K562 (cell line): ENCODE data around the gene ERFL. TPM values are rescaled to one million over a fixed set of nuclear protein-coding genes. Genes with fewer than 3 reads are reported as not detected.

ENCODE experiments used
- ATAC-seq: fragments of 200-7000 bp; cut with Tn5 transposase; 3 replicates; pipeline ENCODE4 v1.9.1; 2020; ENCODE audit warnings: moderate library complexity
- BruUV-seq: library from RNA; stranded (reverse); fragments of 400-500 nt; replicated peaks from 2 replicates; lab custom pipeline; 2021; lab: Mats Ljungman, UMichigan
- CTCF ChIA-PET: fragments of 300-600 bp; formaldehyde crosslinking; extraction: SDS; loops from one replicate; lab custom pipeline; 2021; ENCODE audit warnings: low intra/inter-chr PET ratio; lab: Yijun Ruan, JAX
- POLR2A ChIA-PET: fragments of 300-600, 350-650 bp; sonication (Branson Sonifier 250); formaldehyde crosslinking; extraction: SDS; loops from one replicate; lab custom pipeline; 2021; ENCODE audit warnings: antibody characterized with exemption, inconsistent platforms; lab: Yijun Ruan, JAX
- DNase-seq, 4 experiments: peaks; one replicate each; pipeline versions ENCODE4 v3.0.0 to v3.0.0-alpha.2; 2011 to 2018; ENCODE audit warnings: low spot score in 3 of 4, mixed read lengths in 3 of 4; ENCODE audit errors: extremely low read depth in 1 of 4
- FAIRE-seq: peaks from 2 replicates; lab custom pipeline; 2011; peaks lifted over from hg19 to GRCh38; lab: Jason Lieb, UNC
- H2AFZ ChIP-seq: 2 replicates; pipeline ENCODE4 v1.6.0; 2011; ENCODE audit warnings: low read depth, low read length, control low read depth, inconsistent platforms
- H3K27ac ChIP-seq: fragments of 200-600 bp; 3 replicates; pipeline ENCODE4 v1.8.0; 2011; ENCODE audit warnings: low read depth, mild to moderate bottlenecking, control low read depth, inconsistent platforms, low read length, moderate library complexity, mixed read lengths; ENCODE audit errors: extremely low read depth
- H3K27me3 ChIP-seq, 2 experiments: fragments of 300-600 bp in 1 of 2; 2 replicates in 1 of 2; 3 replicates in 1 of 2; pipeline versions ENCODE4 v1.6.0 to v1.8.0; 2011; ENCODE audit warnings: inconsistent platforms in 2 of 2, low read length in 2 of 2, mild to moderate bottlenecking in 1 of 2, mixed read lengths in 1 of 2, moderate library complexity in 1 of 2; ENCODE audit not compliant: control insufficient read depth in 2 of 2, insufficient read depth in 2 of 2
- H3K36me3 ChIP-seq: fragments of 300-600 bp; 3 replicates; pipeline ENCODE4 v1.8.0; 2011; ENCODE audit warnings: mild to moderate bottlenecking, low read length, inconsistent platforms; ENCODE audit not compliant: control insufficient read depth, insufficient read depth
- H3K4me1 ChIP-seq, 2 experiments: fragments of 200-600 bp in 1 of 2; replicated peaks in 1 of 2; 2 replicates in 1 of 2; 3 replicates in 1 of 2; pipeline versions ENCODE4 v1.5.1 to v1.8.0; 2011; ENCODE audit warnings: inconsistent platforms in 2 of 2, low read length in 2 of 2, mild to moderate bottlenecking in 1 of 2, mixed read lengths in 1 of 2, moderate library complexity in 1 of 2; ENCODE audit not compliant: control insufficient read depth in 2 of 2, insufficient read depth in 2 of 2
- H3K4me2 ChIP-seq: 2 replicates; pipeline ENCODE4 v1.6.1; 2011; ENCODE audit warnings: low read length, control low read depth, inconsistent platforms, mixed read lengths; ENCODE audit not compliant: insufficient read depth
- H3K4me3 ChIP-seq: fragments of 200-600 bp; sonication (generic), shearing (Covaris generic); 2 replicates; pipeline ENCODE4 v1.5.1; 2016; ENCODE audit warnings: control low read depth, inconsistent platforms
- H3K79me2 ChIP-seq: fragments of 200-600 bp; 3 replicates; pipeline ENCODE4 v1.8.0; 2011; ENCODE audit warnings: low read length, inconsistent platforms; ENCODE audit not compliant: control insufficient read depth, insufficient read depth
- H3K9ac ChIP-seq, 2 experiments: 2 replicates each; pipeline versions ENCODE4 v1.6.0 to v1.6.1; 2011; ENCODE audit warnings: low read depth in 2 of 2, low read length in 2 of 2, control low read depth in 1 of 2, inconsistent platforms in 1 of 2, mild to moderate bottlenecking in 1 of 2, mixed read lengths in 1 of 2; ENCODE audit not compliant: insufficient read depth in 1 of 2
- H3K9me1 ChIP-seq: one replicate; pipeline ENCODE4 v1.6.0; 2011; ENCODE audit warnings: inconsistent platforms, mild to moderate bottlenecking, low read length, moderate library complexity; ENCODE audit not compliant: control insufficient read depth, insufficient read depth
- H3K9me3 ChIP-seq: replicated peaks from 2 replicates; pipeline ENCODE4 v1.5.1; 2011; ENCODE audit warnings: low read depth, low read length, inconsistent platforms; ENCODE audit not compliant: control insufficient read depth, insufficient read depth
- H4K20me1 ChIP-seq: replicated peaks from 2 replicates; pipeline ENCODE4 v1.6.1; 2011; ENCODE audit warnings: low read length, inconsistent platforms, mixed read lengths; ENCODE audit not compliant: control insufficient read depth, insufficient read depth
- CBFA2T3 ChIP-seq: fragments of 450-650 bp; IDR thresholded peaks from 2 replicates; pipeline ENCODE4 v1.6.1; 2017
- COPS2 ChIP-seq: fragments of 450-650 bp; conservative IDR thresholded peaks from 2 replicates; pipeline ENCODE4 v1.6.1; 2016; ENCODE audit warnings: mild to moderate bottlenecking, moderate library complexity
- ELK3 ChIP-seq: fragments of 450-650 bp; formaldehyde crosslinking; IDR thresholded peaks from 2 replicates; pipeline ENCODE4 v1.4.0; 2020; ENCODE audit warnings: mild to moderate bottlenecking
- FOXA3 ChIP-seq, 2 experiments: fragments of 450-650 bp in 1 of 2; sonication (generic) in 1 of 2; formaldehyde crosslinking; IDR thresholded peaks in 1 of 2; conservative IDR thresholded peaks in 1 of 2; 2 replicates each; pipeline versions ENCODE4 v1.4.0 to v1.8.0; 2020 to 2022; ENCODE audit warnings: mild to moderate bottlenecking in 2 of 2, missing genetic modification reagents in 1 of 2
- HDAC1 ChIP-seq, 2 experiments: fragments of 450-650 bp; IDR thresholded peaks; 2 replicates each; pipeline ENCODE4 v1.6.1; 2016 to 2017; ENCODE audit warnings: inconsistent platforms in 1 of 2, mild to moderate bottlenecking in 1 of 2, moderate library complexity in 1 of 2
- NFE2L1 ChIP-seq: fragments of 450-650 bp; IDR thresholded peaks from 2 replicates; pipeline ENCODE4 v1.6.1; 2016; ENCODE audit warnings: missing genetic modification characterization, low read depth, mild to moderate bottlenecking, missing compliant biosample characterization, moderate library complexity, borderline replicate concordance
- POLR3G ChIP-seq: IDR thresholded peaks from 2 replicates; pipeline ENCODE4 v1.6.1; 2011; ENCODE audit not compliant: insufficient read length, insufficient replicate concordance; ENCODE audit errors: extremely low read depth
- RNF219 ChIP-seq: fragments of 250-450 bp; sonication (Bioruptor Pico); IDR thresholded peaks from 2 replicates; pipeline ENCODE4 v1.5.0; 2022; ENCODE audit warnings: mild to moderate bottlenecking
- SAP30 ChIP-seq: fragments of 200-600 bp; sonication (generic); IDR thresholded peaks from 2 replicates; pipeline ENCODE4 v1.6.1; 2012; ENCODE audit warnings: borderline replicate concordance, low read depth, mild to moderate bottlenecking, moderate library complexity, low read length, control low read depth, inconsistent platforms; ENCODE audit not compliant: insufficient read depth, poor library complexity, severe bottlenecking
- TCFL5 ChIP-seq: fragments of 250-450 bp; sonication (Bioruptor Pico); conservative IDR thresholded peaks from 2 replicates; pipeline ENCODE4 v1.6.1; 2021; ENCODE audit warnings: mild to moderate bottlenecking, moderate library complexity, matching md5 sums
- TSC22D4 ChIP-seq: fragments of 450-650 bp; IDR thresholded peaks from 2 replicates; pipeline ENCODE4 v1.6.1; 2016; ENCODE audit warnings: missing genetic modification characterization, missing biosample characterization, control low read depth
- WHSC1 ChIP-seq: IDR thresholded peaks from one replicate; pipeline ENCODE4 v1.6.1; 2012; ENCODE audit warnings: low read length, control low read depth, inconsistent platforms
- ZBTB7A ChIP-seq: IDR thresholded peaks from 2 replicates; pipeline ENCODE4 v1.6.1; 2011; ENCODE audit warnings: low read depth, mild to moderate bottlenecking, low read length, moderate library complexity, borderline replicate concordance; ENCODE audit not compliant: control insufficient read depth
- ZKSCAN8 ChIP-seq: fragments of 200-800 bp; sonication (Bioruptor generic); IDR thresholded peaks from 2 replicates; pipeline ENCODE4 v1.6.1; 2016; ENCODE audit warnings: missing genetic modification characterization, missing compliant biosample characterization
- ZNF274 ChIP-seq: IDR thresholded peaks from 2 replicates; pipeline ENCODE4 v1.6.1; 2011; ENCODE audit warnings: low read depth, mild to moderate bottlenecking, low read length, moderate library complexity, borderline replicate concordance
- ZNF436 ChIP-seq: fragments of 250-450, 450-650 bp; sonication (Bioruptor Pico); formaldehyde crosslinking; IDR thresholded peaks from 2 replicates; pipeline ENCODE4 v1.7.0; 2020; ENCODE audit warnings: mild to moderate bottlenecking
- ZNF512 ChIP-seq: IDR thresholded peaks from 2 replicates; pipeline ENCODE4 v1.6.1; 2016; ENCODE audit warnings: missing genetic modification characterization, missing compliant biosample characterization
- WGBS: fragments of 100-300 bp; shearing (Covaris generic); methylation state at CpG from one replicate; pipeline ENCODE4 v1.1.6; 2016; ENCODE audit warnings: low coverage, mixed read lengths; ENCODE audit not compliant: insufficient coverage; ENCODE audit errors: missing lambda C conversion rate; 5-methylcytosine and 5-hydroxymethylcytosine counted together
- in situ Hi-C: fragments of 300-500 bp; cut with MboI; formaldehyde crosslinking; loops from 4 replicates; pipeline ENCODE4 v1.15.0; 2018; ENCODE audit warnings: inconsistent platforms, mixed read lengths
- intact Hi-C: fragments of 100-400 bp; cut with micrococcal nuclease; formaldehyde crosslinking; loops from 2 replicates; pipeline ENCODE4 v1.14.2; 2022
- polyA plus RNA-seq, 8 experiments: library from polyadenylated mRNA; depleted of rRNA in 4 of 8; stranded (reverse) in 5 of 8; unstranded in 3 of 8; fragments of >200 nt; fragmentation: Nextera tagmentation in 2 of 8; fragmentation: Illumina TruSeq in 1 of 8; extraction: Ambion mirVana in 2 of 8; extraction: Trizol in 1 of 8; gene quantifications; 2 replicates each; pipeline versions ENCODE4 v1.2.1 to v1.2.3, GENCODE V29; 2011 to 2014; ENCODE audit warnings: inconsistent platforms in 1 of 8, missing spikeins in 1 of 8
- total RNA-seq, 7 experiments: library from RNA; depleted of rRNA in 6 of 7; stranded (reverse); fragments of >200 nt in 6 of 7; fragmentation: Illumina TruSeq in 2 of 7; extraction: Trizol in 2 of 7; gene quantifications; 2 replicates each; pipeline versions ENCODE4 v1.2.1 to v1.2.3, GENCODE V29; 2011 to 2021; ENCODE audit warnings: low replicate concordance in 1 of 7

ERFL gene
- total and polyA plus RNA-seq, 9 of the 15 experiments (the other 6 are each of a cell fraction or from before 2014, with no cell fraction given), result 0.07 to 0.75 (median 0.32) TPM; not detected in 4

GRCh38 chr19:41915776-41916414 is 12.4 kb downstream of the ERFL start:
- no peak for DNase-seq
- Histone ChIP-seq H3K9me1 (no peaks in the 10 kb centered on the region), H3K4me2 (no peak overlapping the region), H3K9ac (no peak overlapping the region), H4K20me1 (peaks cover 24% of the 10 kb centered on the region; the same call in 1 of the 2 replicates), H3K27me3 (peaks cover 32 to 63% of the 10 kb centered on the region in 2 experiments), H3K9me3 (no peaks in the 10 kb centered on the region; the same call in 1 of the 2 replicates), H3K36me3 (no peaks in the 10 kb centered on the region), H2AFZ (no peak overlapping the region), H3K4me1 (peaks cover 0 to 29% of the 10 kb centered on the region in 2 experiments; a peak in 2 of 5 replicates), H3K27ac (no peak overlapping the region), H3K4me3 (no peak overlapping the region), H3K79me2 (no peaks in the 10 kb centered on the region)
- TF ChIP-seq ZKSCAN8 (no peak), RNF219 (CRISPR knock-in tag) (no peak), COPS2 (no peak), ZNF436 (CRISPR knock-in tag) (no peak), ZNF512 (tag) (no peak), TSC22D4 (tag) (0 out of 2 replicates have a peak, but pooled peaks have one; percentile 56), NFE2L1 (no peak), ZNF274 (no peak), ZBTB7A (no peak), HDAC1 (IDR thresholded peaks at IDR 0.05) (0 out of 4 replicates have a peak, but pooled peaks of 1 of the 2 experiments have one; percentile 11), WHSC1 (no peak), ELK3 (CRISPR knock-in tag) (no peak), SAP30 (no peak), CBFA2T3 (no peak), FOXA3 (CRISPR knock-in tag; conservative IDR thresholded peaks at IDR 0.05 in 1 of 2, IDR thresholded peaks at IDR 0.05 in 1 of 2) (no peak), POLR3G (no peak), TCFL5 (CRISPR knock-in tag) (no peak)
- 30% methylated on average over 15 of the region's 27 CpGs for WGBS
- no peak for ATAC-seq
- FAIRE-seq, result no peak
- in situ Hi-C loops, result no loop called here
- no TSS peak for BruUV-seq
- CTCF ChIA-PET, result no interaction called here
- intact Hi-C loops, result no loop called here
- POLR2A ChIA-PET, result no interaction called here
